G401 (cell line): ENCODE measurements around the gene ARF1. TPM values are rescaled to one million over a fixed set of nuclear protein-coding genes. Genes with fewer than 3 reads are reported as not detected.

ENCODE experiments used
- total RNA-seq: library from RNA; depleted of rRNA; stranded (reverse); fragments of >200 nt; shearing (Covaris generic); gene quantifications from 2 replicates; pipeline ENCODE4 v1.2.3, GENCODE V29; 2014; rRNA removed

Gene ARF1
- total RNA-seq, 1 experiment from 2014 or later: 328 TPM

Other genes starting within 250 kb of the ARF1 start
- 1.2 and 2.7 TPM in 2 replicates for gene WNT9A, start 134.8 kb upstream of the ARF1 start, total RNA-seq
- gene WNT3A, start 75.7 kb upstream of the ARF1 start, total RNA-seq: 0.37 TPM in 1 of 2 replicates, not detected in the other
- 29.7 and 36.9 TPM in 2 replicates for gene C1orf35, start 20.6 kb downstream of the ARF1 start, total RNA-seq
- gene MRPL55, start 26.6 kb downstream of the ARF1 start, total RNA-seq: 93.7 and 103 TPM in 2 replicates
- 172 and 313 TPM in 2 replicates for gene GUK1, start 57.6 kb downstream of the ARF1 start, total RNA-seq
- gene GJC2, start 67.2 kb downstream of the ARF1 start, total RNA-seq: 0.74 and 1.2 TPM in 2 replicates
- gene IBA57, start 83.1 kb downstream of the ARF1 start, total RNA-seq: 9.7 and 19.0 TPM in 2 replicates
- gene OBSCN, start 125.3 kb downstream of the ARF1 start, total RNA-seq: 7.3 and 7.7 TPM in 2 replicates